HG03520 (cell line): ENCODE measurements around the gene SCG2.

ENCODE experiments used
- ATAC-seq: cut with Tn5 transposase; IDR thresholded peaks from one replicate; pipeline ENCODE4 v1.9.1; 2021; ENCODE audit warnings: mild to moderate bottlenecking, moderate library complexity; ENCODE audit not compliant: unreplicated experiment

Gene SCG2

GRCh38 chr2:223601932-223602666 lies at the start of gene SCG2:
Gene SCG2, minus strand, starts transcription at chr2:223602361. Its CDS starts 3,079 bp downstream, at chr2:223599282.
- ATAC-seq: peak; percentile 92

GRCh38 chr2:223649554-223650533 lies 47.7 kb upstream of the SCG2 start:
- ATAC-seq: no peak

- ATAC-seq: no peak
Measured at GRCh38 chr2:223648755-223649154, 46.6 kb upstream of the SCG2 start.

- peak; percentile 94 for ATAC-seq
Measured at GRCh38 chr2:223647258-223647952, 45.2 kb upstream of the SCG2 start.

GRCh38 chr2:223644136-223644535 lies 42.0 kb upstream of the SCG2 start:
- no peak for ATAC-seq

- ATAC-seq: no peak
Measured at GRCh38 chr2:223643309-223643708, 41.1 kb upstream of the SCG2 start.

GRCh38 chr2:223642506-223642905 lies 40.3 kb upstream of the SCG2 start:
- no peak for ATAC-seq

- no peak for ATAC-seq
Measured at GRCh38 chr2:223641082-223641481, 38.9 kb upstream of the SCG2 start.

GRCh38 chr2:223635080-223635479 lies 32.9 kb upstream of the SCG2 start:
- ATAC-seq: no peak

GRCh38 chr2:223634238-223634637 lies 32.1 kb upstream of the SCG2 start:
- ATAC-seq: no peak

- no peak for ATAC-seq
Measured at GRCh38 chr2:223633656-223634055, 31.5 kb upstream of the SCG2 start.

- ATAC-seq: no peak
Measured at GRCh38 chr2:223632826-223633225, 30.7 kb upstream of the SCG2 start.

- ATAC-seq: no peak
Measured at GRCh38 chr2:223626716-223627115, 24.6 kb upstream of the SCG2 start.

GRCh38 chr2:223625652-223626051 lies 23.5 kb upstream of the SCG2 start:
- ATAC-seq: no peak

- no peak for ATAC-seq
Measured at GRCh38 chr2:223621901-223622300, 19.7 kb upstream of the SCG2 start.

- ATAC-seq: no peak
Measured at GRCh38 chr2:223619486-223620129, 17.4 kb upstream of the SCG2 start.

- no peak for ATAC-seq
Measured at GRCh38 chr2:223618172-223619035, 16.2 kb upstream of the SCG2 start.

GRCh38 chr2:223614534-223614933 lies 12.4 kb upstream of the SCG2 start:
- no peak for ATAC-seq

- no peak for ATAC-seq
Measured at GRCh38 chr2:223613017-223613950, 11.1 kb upstream of the SCG2 start.
